ENCODE results near the gene SLC16A2. TPM values are rescaled to one million over a fixed set of nuclear protein-coding genes. Genes with fewer than 3 reads are reported as not detected.
A peak's percentile ranks its signal among the peaks of the same experiment; 100 is the strongest.

SLC16A2 gene
- total and polyA plus RNA-seq, 10 of the 15 experiments (the other 5 are each of a cell fraction or from before 2014, with no cell fraction given), result 0.08 to 0.13 TPM; not detected in 8

DNA sequence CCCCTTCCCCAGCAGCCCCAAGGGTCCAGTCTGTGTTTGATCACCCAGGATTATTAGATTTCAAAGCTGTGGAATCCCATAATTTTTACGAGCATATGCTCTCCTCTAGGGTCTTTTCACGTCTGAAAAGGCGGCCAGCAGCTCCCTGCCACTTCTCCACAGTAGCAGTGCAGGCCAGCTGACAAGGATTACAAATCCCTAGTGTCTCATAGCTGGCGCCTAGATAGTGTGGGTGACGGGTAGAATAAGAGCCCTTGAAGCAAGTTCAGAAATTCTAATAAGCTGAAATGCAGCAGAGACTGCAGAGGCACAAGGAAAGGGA lies 113.8 kb downstream of the SLC16A2 start:
- in situ Hi-C loops (cut with MboI) (no loop called here), intact Hi-C loops (cut with micrococcal nuclease; ENCODE audit: unreplicated experiment) (no loop called here)
- H3K4me3 ChIP-seq, result 0 out of 2 replicates have a peak overlapping the region, but pooled peaks have one; percentile 63
- no peak overlapping the region; the same call in 1 of the 2 replicates for H2AFZ ChIP-seq (ENCODE audit: control insufficient read depth, low read depth, low read length)
- H3K27me3 ChIP-seq (replicated peaks in 1 of 2; ENCODE audit: control insufficient read depth in 2 of 2, insufficient read depth in 2 of 2, low read length in 1 of 2), result no peaks in the 10 kb centered on the region
- WGBS (ENCODE audit: insufficient coverage, insufficient replicate concordance, low lambda C conversion rate, missing lambda C conversion rate), result 1% methylated on average over 5 of the region's 5 CpGs
- no peaks in the 10 kb centered on the region for H4K20me1 ChIP-seq (ENCODE audit: control insufficient read depth, insufficient read depth)
- CTCF ChIA-PET, result interaction anchor here (0.9 to 2.6 kb wide), 9 partner anchors 13 to 155 kb away, joined by 3 to 21 read pairs (median 3); no protein-coding TSS in a partner anchor
- peak overlapping the region; percentile 22; the same call in 1 of the 2 replicates for H3K4me2 ChIP-seq (ENCODE audit: control insufficient read depth, insufficient read depth)
- peaks cover 6% of the 10 kb centered on the region for H3K4me1 ChIP-seq (ENCODE audit: control insufficient read depth, insufficient read depth, low read length)
- FAIRE-seq (no peak), DNase-seq (ENCODE audit: low read depth, low spot score) (no peak), ATAC-seq (no peak; the same call in 2 of the 3 replicates)
- SMC1A ChIA-PET (ENCODE audit: uncharacterized antibody, unreplicated experiment), result interaction anchor here (0.9 to 1.5 kb wide), 5 partner anchors 12 to 46 kb away, joined by 3 to 8 read pairs (median 3); no protein-coding TSS in a partner anchor
- POLR2A ChIA-PET, result no interaction called here
- H3K9me3 ChIP-seq (replicated peaks; ENCODE audit: control insufficient read depth, insufficient read depth, low read length), result no peaks in the 10 kb centered on the region
- RAD21 ChIA-PET (ENCODE audit: unreplicated experiment), result interaction anchor here (0.8 to 1.5 kb wide), 4 partner anchors 12 to 151 kb away, joined by 3 to 5 read pairs (median 4); partner anchors contain the start of gene RLIM
- H3K27ac ChIP-seq (ENCODE audit: control insufficient read depth, insufficient read depth), result no peak overlapping the region
- no peaks in the 10 kb centered on the region for H3K79me2 ChIP-seq (ENCODE audit: control insufficient read depth, insufficient read depth, low read length)
- TF ChIP-seq NRF1 (conservative IDR thresholded peaks at IDR 0.05; ENCODE audit: low read depth, low read length), result no peak
- no peak for TF ChIP-seq HCFC1 (IDR thresholded peaks at IDR 0.05; ENCODE audit: low read length)
- TF ChIP-seq EGR1 (IDR thresholded peaks at IDR 0.05; ENCODE audit: borderline replicate concordance in 1 of 2, low read depth in 2 of 2, low read length in 2 of 2), result no peak
- TF ChIP-seq SMC3 (IDR thresholded peaks at IDR 0.05; ENCODE audit: borderline replicate concordance, low read length), result no peak
- no peak for TF ChIP-seq ATF7 (IDR thresholded peaks at IDR 0.05; ENCODE audit: low read depth)
- TF ChIP-seq ASH2L (IDR thresholded peaks at IDR 0.05; ENCODE audit: borderline replicate concordance, low read depth), result no peak
- no peak for TF ChIP-seq SIN3A (IDR thresholded peaks at IDR 0.05; ENCODE audit: low read depth, low read length)
- TF ChIP-seq CHD4 (IDR thresholded peaks at IDR 0.05), result no peak
- TF ChIP-seq, protein P1, sequence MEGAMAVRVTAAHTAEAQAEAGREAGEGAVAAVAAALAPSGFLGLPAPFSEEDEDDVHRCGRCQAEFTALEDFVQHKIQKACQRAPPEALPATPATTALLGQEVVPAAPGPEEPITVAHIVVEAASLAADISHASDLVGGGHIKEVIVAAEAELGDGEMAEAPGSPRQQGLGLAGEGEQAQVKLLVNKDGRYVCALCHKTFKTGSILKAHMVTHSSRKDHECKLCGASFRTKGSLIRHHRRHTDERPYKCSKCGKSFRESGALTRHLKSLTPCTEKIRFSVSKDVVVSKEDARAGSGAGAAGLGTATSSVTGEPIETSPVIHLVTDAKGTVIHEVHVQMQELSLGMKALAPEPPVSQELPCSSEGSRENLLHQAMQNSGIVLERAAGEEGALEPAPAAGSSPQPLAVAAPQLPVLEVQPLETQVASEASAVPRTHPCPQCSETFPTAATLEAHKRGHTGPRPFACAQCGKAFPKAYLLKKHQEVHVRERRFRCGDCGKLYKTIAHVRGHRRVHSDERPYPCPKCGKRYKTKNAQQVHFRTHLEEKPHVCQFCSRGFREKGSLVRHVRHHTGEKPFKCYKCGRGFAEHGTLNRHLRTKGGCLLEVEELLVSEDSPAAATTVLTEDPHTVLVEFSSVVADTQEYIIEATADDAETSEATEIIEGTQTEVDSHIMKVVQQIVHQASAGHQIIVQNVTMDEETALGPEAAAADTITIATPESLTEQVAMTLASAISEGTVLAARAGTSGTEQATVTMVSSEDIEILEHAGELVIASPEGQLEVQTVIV (IDR thresholded peaks at IDR 0.05; ENCODE audit: borderline replicate concordance, partially characterized antibody), result no peak
- TF ChIP-seq, protein P2, sequence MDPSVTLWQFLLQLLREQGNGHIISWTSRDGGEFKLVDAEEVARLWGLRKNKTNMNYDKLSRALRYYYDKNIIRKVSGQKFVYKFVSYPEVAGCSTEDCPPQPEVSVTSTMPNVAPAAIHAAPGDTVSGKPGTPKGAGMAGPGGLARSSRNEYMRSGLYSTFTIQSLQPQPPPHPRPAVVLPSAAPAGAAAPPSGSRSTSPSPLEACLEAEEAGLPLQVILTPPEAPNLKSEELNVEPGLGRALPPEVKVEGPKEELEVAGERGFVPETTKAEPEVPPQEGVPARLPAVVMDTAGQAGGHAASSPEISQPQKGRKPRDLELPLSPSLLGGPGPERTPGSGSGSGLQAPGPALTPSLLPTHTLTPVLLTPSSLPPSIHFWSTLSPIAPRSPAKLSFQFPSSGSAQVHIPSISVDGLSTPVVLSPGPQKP (IDR thresholded peaks at IDR 0.05; ENCODE audit: low read depth, low read length), result no peak
- TF ChIP-seq DPF2 (IDR thresholded peaks at IDR 0.05), result no peak
- BruUV-seq (replicated peaks), result no TSS peak
- H3K9ac ChIP-seq (ENCODE audit: control insufficient read depth, insufficient read depth, low read length), result no peak overlapping the region
- no peaks in the 10 kb centered on the region for H3K36me3 ChIP-seq (ENCODE audit: control insufficient read depth in 2 of 2, insufficient read depth in 2 of 2, low read length in 1 of 2)
